DND-41 (cell line): ENCODE measurements around the gene RGS6.

ENCODE experiments used
- ATAC-seq: fragments of 200-7000 bp; cut with Tn5 transposase; 3 replicates; pipeline ENCODE4 v1.9.1; 2021; ENCODE audit warnings: low read depth; ENCODE audit not compliant: insufficient read depth
- DNase-seq: peaks from one replicate; pipeline ENCODE4 v3.0.0-alpha.2; 2020
- H2AFZ ChIP-seq: 2 replicates; pipeline ENCODE4 v1.6.0; 2012; ENCODE audit warnings: low read depth, low read length
- H3K27ac ChIP-seq: 2 replicates; pipeline ENCODE4 v1.5.1; 2012; ENCODE audit warnings: low read length, inconsistent platforms
- H3K27me3 ChIP-seq: fragments of 200-600 bp; sonication (generic); 2 replicates; pipeline ENCODE4 v1.6.0; 2012; ENCODE audit warnings: low read length, mild to moderate bottlenecking, inconsistent platforms; ENCODE audit not compliant: insufficient read depth, poor library complexity
- H3K36me3 ChIP-seq: 2 replicates; pipeline ENCODE4 v1.5.1; 2012; ENCODE audit warnings: low read length, inconsistent platforms; ENCODE audit not compliant: insufficient read depth
- H3K4me1 ChIP-seq: 2 replicates; pipeline ENCODE4 v1.5.1; 2012; ENCODE audit warnings: mild to moderate bottlenecking, low read length; ENCODE audit not compliant: insufficient read depth
- H3K4me2 ChIP-seq: 2 replicates; pipeline ENCODE4 v1.6.0; 2012; ENCODE audit warnings: mild to moderate bottlenecking, moderate library complexity, low read length, inconsistent platforms; ENCODE audit not compliant: insufficient read depth
- H3K4me3 ChIP-seq, 2 experiments: fragments of 200-600 bp in 1 of 2; shearing (Covaris generic) in 1 of 2; 2 replicates each; pipeline ENCODE4 v1.5.1; 2012 to 2016; ENCODE audit warnings: inconsistent platforms in 2 of 2, low read length in 2 of 2, mild to moderate bottlenecking in 2 of 2, low read depth in 1 of 2, moderate library complexity in 1 of 2
- H3K79me2 ChIP-seq: 2 replicates; pipeline ENCODE4 v1.6.0; 2012; ENCODE audit warnings: low read length, inconsistent platforms; ENCODE audit not compliant: insufficient read depth
- H3K9ac ChIP-seq: 2 replicates; pipeline ENCODE4 v1.6.0; 2012; ENCODE audit warnings: low read depth, mild to moderate bottlenecking, inconsistent platforms, low read length, moderate library complexity
- H3K9me3 ChIP-seq: 2 replicates; pipeline ENCODE4 v1.5.1; 2012; ENCODE audit warnings: low read length, moderate library complexity, mild to moderate bottlenecking, inconsistent platforms; ENCODE audit not compliant: insufficient read depth, severe bottlenecking
- H4K20me1 ChIP-seq: 2 replicates; pipeline ENCODE4 v1.6.0; 2012; ENCODE audit warnings: low read length; ENCODE audit not compliant: insufficient read depth
- CTCF ChIP-seq: IDR thresholded peaks from 2 replicates; pipeline ENCODE4 v1.5.1; 2012; ENCODE audit warnings: borderline replicate concordance, low read length, moderate library complexity, mild to moderate bottlenecking; ENCODE audit not compliant: poor library complexity, severe bottlenecking; ENCODE audit errors: extremely low read depth
- EZH2 ChIP-seq: IDR thresholded peaks from 3 replicates; pipeline ENCODE4 v1.6.1; 2012; ENCODE audit warnings: borderline replicate concordance, low read depth, mild to moderate bottlenecking, moderate library complexity, low read length, inconsistent platforms; ENCODE audit not compliant: severe bottlenecking

The RGS6 gene

DNA sequence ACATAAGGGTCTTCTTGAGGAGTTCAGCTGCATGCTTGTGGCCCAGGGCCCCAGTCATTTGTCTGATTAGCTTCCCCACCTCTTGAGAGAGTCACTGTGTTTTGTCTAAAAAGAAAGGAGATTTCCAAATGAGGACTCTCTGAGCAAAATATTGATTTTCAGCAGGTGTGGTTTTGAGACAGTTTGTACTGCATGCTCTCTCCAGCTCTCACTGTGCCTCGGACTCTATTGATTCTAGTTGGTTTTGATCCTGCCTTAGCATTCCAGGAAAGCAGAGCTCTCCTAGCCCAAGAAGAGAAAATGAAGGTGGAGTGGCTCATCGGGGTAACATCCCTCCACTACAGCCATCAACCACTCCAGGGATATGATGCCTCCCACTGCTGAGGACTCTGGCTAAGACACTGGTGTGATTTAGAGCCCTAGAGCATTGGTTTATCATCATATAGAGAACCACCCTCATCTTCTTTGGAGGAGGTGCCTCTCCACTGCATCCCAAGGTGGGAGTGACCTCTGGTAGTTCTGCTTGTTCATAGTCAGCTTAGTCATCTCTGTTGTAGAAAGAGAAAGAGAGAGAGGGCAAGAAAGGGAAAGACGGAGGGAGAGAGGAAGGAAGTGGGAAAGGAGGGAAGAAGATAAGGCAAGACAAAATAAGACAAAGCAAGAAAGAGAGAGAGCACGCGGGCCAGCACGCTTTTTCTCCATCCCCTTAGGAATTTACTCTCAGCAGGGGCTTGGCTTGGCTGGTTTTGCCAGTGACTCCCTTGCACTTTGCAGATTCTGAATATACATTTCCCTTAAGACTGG lies 596.0 kb downstream of the RGS6 start:
- ATAC-seq (no peak), DNase-seq (no peak)
- Histone ChIP-seq H3K27me3 (peaks cover 6% of the 10 kb centered on the region), H3K4me2 (no peak overlapping the region), H3K79me2 (no peaks in the 10 kb centered on the region), H3K36me3 (no peaks in the 10 kb centered on the region), H3K4me3 (no peak overlapping the region), H3K4me1 (peaks cover 4% of the 10 kb centered on the region), H3K9ac (no peak overlapping the region), H3K9me3 (peaks cover 8% of the 10 kb centered on the region), H3K27ac (no peak overlapping the region), H2AFZ (no peak overlapping the region), H4K20me1 (no peaks in the 10 kb centered on the region)
- TF ChIP-seq CTCF (no peak), EZH2 (no peak)

DNA sequence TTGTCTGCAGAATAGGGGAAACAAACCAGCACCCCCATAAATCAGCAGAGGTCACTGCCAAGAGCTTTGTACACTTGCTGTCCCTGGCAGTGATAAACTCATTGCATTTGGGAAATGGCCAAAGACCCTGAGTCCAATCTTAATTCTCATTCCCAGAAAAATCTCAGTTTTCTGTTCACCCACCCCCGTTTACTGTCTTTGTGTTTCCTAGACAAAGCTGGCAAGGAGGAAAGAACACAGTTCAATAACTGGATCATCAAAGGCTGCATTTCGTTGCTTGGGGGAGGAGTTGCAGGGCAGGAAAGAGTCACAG lies 596.6 kb downstream of the RGS6 start:
- Histone ChIP-seq H3K9me3 (peaks cover 13% of the 10 kb centered on the region), H3K27ac (no peak overlapping the region), H3K79me2 (no peaks in the 10 kb centered on the region), H3K4me3 (no peak overlapping the region), H2AFZ (no peak overlapping the region), H3K9ac (no peak overlapping the region), H3K4me2 (no peak overlapping the region), H3K36me3 (no peaks in the 10 kb centered on the region), H3K4me1 (peaks cover 4% of the 10 kb centered on the region), H3K27me3 (peaks cover 6% of the 10 kb centered on the region), H4K20me1 (no peaks in the 10 kb centered on the region)
- ATAC-seq (no peak), DNase-seq (no peak)
- TF ChIP-seq CTCF (no peak), EZH2 (no peak)

DNA sequence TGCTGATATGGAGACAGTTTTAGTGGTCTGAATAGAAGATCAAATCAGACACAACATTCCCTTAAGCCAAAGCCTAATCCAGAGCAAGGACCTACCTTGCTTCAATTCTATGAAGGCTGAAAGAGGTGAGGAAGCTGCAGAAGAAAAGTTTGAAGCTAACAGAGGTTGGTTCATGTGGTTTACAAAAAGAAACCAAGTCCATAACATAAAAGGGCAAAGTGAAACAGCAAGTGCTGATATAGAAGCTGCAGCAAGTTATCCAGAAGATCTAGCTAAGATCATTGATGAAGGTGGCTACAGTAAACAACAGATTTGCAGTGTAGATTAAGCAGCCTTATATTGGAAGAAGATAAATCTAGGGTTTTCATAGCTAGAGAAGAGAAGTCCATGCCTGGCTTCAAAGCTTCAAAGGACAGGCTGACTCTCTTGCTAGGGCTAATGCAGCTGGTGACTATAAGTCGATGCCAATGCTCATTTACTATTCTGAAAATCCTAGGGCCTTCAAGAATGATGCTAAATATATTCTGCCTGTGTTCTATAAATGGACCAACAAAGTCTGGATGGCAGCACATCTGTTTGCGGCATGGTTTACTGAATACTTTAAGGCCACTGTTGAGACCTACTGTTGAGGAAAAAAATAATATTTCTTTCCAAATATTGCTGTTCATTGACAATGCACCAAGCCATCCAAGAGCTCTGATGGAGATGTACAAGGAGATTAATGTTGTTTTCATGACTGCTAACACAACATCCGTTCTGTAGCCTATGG lies 600.6 kb downstream of the RGS6 start:
- no peak for DNase-seq
- Histone ChIP-seq H3K79me2 (no peaks in the 10 kb centered on the region), H3K4me2 (no peak overlapping the region)

More for the DNA sequence above, 600.6 kb downstream of the RGS6 start:
- Histone ChIP-seq H3K27ac (no peak overlapping the region), H3K4me3 (no peak overlapping the region), H3K9ac (no peak overlapping the region), H4K20me1 (no peaks in the 10 kb centered on the region), H3K9me3 (peaks cover 13% of the 10 kb centered on the region), H3K4me1 (peaks cover 13% of the 10 kb centered on the region; the same call in 1 of the 2 replicates), H3K27me3 (peaks cover 6% of the 10 kb centered on the region), H3K36me3 (no peaks in the 10 kb centered on the region), H2AFZ (no peak overlapping the region)
- peak; percentile 54 for ATAC-seq
- TF ChIP-seq CTCF (no peak), EZH2 (no peak)
